Measurements from ENCODE around the gene SFXN3. TPM values are rescaled to one million over a fixed set of nuclear protein-coding genes. Genes with fewer than 3 reads are reported as not detected.

The SFXN3 gene
- total and polyA plus RNA-seq, 11 donors, result 11.7 to 37.4 (median 17.8) TPM

GRCh38 chr10:101080933-101081931 is 50.2 kb downstream of the SFXN3 start:
- no peak for TF ChIP-seq POLR2A (IDR thresholded peaks at IDR 0.05)
- TF ChIP-seq CTCF (IDR thresholded peaks at IDR 0.05), result no peak
- no peak for DNase-seq
- no peak overlapping the region for H3K4me3 ChIP-seq
- intact Hi-C loops (cut with DNase I), result no loop called here
- no peak for ATAC-seq
- no peaks in the 10 kb centered on the region for H3K4me1 ChIP-seq
- WGBS, 4 donors, result 34 to 40% (median 35%) methylated on average over 5 of the region's 5 CpGs
- H3K27ac ChIP-seq, result no peak overlapping the region
- no peaks in the 10 kb centered on the region for H3K9me3 ChIP-seq
- no peaks in the 10 kb centered on the region for H3K36me3 ChIP-seq
- H3K27me3 ChIP-seq, result peaks cover 2 to 54% (median 21%) of the 10 kb centered on the region in 9 donors

DNA sequence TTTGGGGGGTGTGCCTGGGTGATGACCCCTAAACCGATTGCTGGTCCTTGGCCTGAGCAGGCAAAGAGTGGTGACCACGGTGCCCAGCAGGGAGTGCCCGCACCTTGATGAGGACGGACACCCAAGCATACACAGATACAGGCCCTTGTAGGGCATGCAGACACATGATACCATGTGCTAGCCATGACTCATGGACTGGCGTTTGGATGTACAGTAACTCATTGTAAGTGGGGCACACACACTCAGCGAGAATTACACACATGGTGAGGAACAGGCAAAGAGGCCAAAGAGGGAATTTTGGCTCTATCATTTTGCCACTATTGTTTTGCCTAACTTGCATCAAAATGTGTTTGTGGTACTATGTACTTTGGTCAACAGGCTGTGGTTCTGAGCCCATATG is 54.8 kb downstream of the SFXN3 start:
- Histone ChIP-seq H3K9me3 (no peaks in the 10 kb centered on the region), H3K4me1 (no peaks in the 10 kb centered on the region), H3K4me3 (no peak overlapping the region), H3K27ac (no peak overlapping the region), H3K36me3 (no peaks in the 10 kb centered on the region), H3K27me3 (peaks cover 0 to 67% (median 24%) of the 10 kb centered on the region in 9 donors)
- TF ChIP-seq POLR2A (IDR thresholded peaks at IDR 0.05) (no peak), CTCF (IDR thresholded peaks at IDR 0.05) (no peak)
- ATAC-seq (no peak), DNase-seq (no peak)
- 79 to 86% (median 82%) methylated on average over 6 of the region's 6 CpGs for WGBS, 4 donors
- intact Hi-C loops (cut with DNase I), result no loop called here

DNA sequence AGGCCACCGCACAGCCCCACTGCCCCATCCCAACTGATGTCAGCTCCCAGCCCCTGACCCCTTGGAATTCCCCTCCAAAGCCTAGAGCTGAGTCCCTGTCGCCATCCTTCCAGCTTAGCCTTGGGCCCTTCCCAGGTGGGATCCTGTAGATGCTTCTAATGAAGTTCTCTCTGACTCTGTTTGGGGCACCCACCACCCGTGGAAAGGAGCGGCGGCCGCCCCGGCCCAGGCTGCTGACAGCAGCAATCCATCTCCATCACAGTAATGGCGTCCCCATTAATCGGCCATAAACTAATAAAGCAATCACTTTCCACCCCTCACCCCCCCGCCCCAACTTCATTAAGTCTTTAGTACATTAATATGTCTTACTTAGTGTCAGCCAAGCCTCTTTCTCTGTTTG is 56.3 kb downstream of the SFXN3 start:
- no peak overlapping the region for H3K27ac ChIP-seq
- no peak for ATAC-seq
- H3K9me3 ChIP-seq, result no peaks in the 10 kb centered on the region
- DNase-seq, result peak in 1 of 5 donors; percentile 5
- intact Hi-C loops (cut with DNase I), result no loop called here
- H3K4me1 ChIP-seq, result no peaks in the 10 kb centered on the region
- no peaks in the 10 kb centered on the region for H3K36me3 ChIP-seq
- WGBS, 4 donors, result 79 to 88% (median 82%) methylated on average over 10 of the region's 10 CpGs
- no peak overlapping the region for H3K4me3 ChIP-seq
- TF ChIP-seq POLR2A (IDR thresholded peaks at IDR 0.05), result no peak
- TF ChIP-seq CTCF (IDR thresholded peaks at IDR 0.05), result no peak
- peaks cover 0 to 69% (median 26%) of the 10 kb centered on the region in 9 donors for H3K27me3 ChIP-seq

GRCh38 chr10:101087965-101088364 is 56.9 kb downstream of the SFXN3 start:
- Histone ChIP-seq H3K27ac (no peak overlapping the region), H3K36me3 (no peaks in the 10 kb centered on the region), H3K4me1 (no peaks in the 10 kb centered on the region), H3K9me3 (no peaks in the 10 kb centered on the region), H3K27me3 (peaks cover 6 to 68% (median 26%) of the 10 kb centered on the region in 9 donors), H3K4me3 (no peak overlapping the region)
- WGBS, 4 donors, result 39 to 54% (median 47%) methylated on average over 14 of the region's 14 CpGs
- intact Hi-C loops (cut with DNase I), result no loop called here
- DNase-seq (peak in 1 of 5 donors; percentile 11), ATAC-seq (no peak)
- TF ChIP-seq CTCF (IDR thresholded peaks at IDR 0.05) (no peak), POLR2A (IDR thresholded peaks at IDR 0.05) (no peak)

Data from heart left ventricle (tissue), 16 donors.